Neural progenitor cell (in vitro differentiated cells): ENCODE measurements around the gene TBCD. TPM values are rescaled to one million over a fixed set of nuclear protein-coding genes. Genes with fewer than 3 reads are reported as not detected.

Experiments used
- DNase-seq: peaks from one replicate; pipeline ENCODE4 v3.0.0-alpha.2; 2016; ENCODE audit warnings: low spot score
- H2AFZ ChIP-seq: fragments of 200-600 bp; sonication (generic); replicated peaks from 2 replicates; pipeline ENCODE4 v1.6.1; 2016; ENCODE audit warnings: antibody characterized with exemption
- H3F3A ChIP-seq: fragments of 200-600 bp; sonication (generic); 2 replicates; pipeline ENCODE4 v1.6.1; 2016; ENCODE audit warnings: antibody characterized with exemption, low read depth
- H3K27ac ChIP-seq: fragments of 200-600 bp; sonication (generic); 2 replicates; pipeline ENCODE4 v1.5.1; 2016; ENCODE audit warnings: mild to moderate bottlenecking
- H3K27me3 ChIP-seq: fragments of 200-600 bp; sonication (generic); 2 replicates; pipeline ENCODE4 v1.6.1; 2016; ENCODE audit warnings: mild to moderate bottlenecking, moderate library complexity
- H3K36me3 ChIP-seq: fragments of 200-600 bp; sonication (generic); 2 replicates; pipeline ENCODE4 v1.5.1; 2016
- H3K4me1 ChIP-seq: fragments of 200-600 bp; sonication (generic); 2 replicates; pipeline ENCODE4 v1.6.1; 2016; ENCODE audit warnings: mixed run types
- H3K4me2 ChIP-seq: fragments of 200-600 bp; sonication (generic); 2 replicates; pipeline ENCODE4 v1.6.1; 2016
- H3K4me3 ChIP-seq: fragments of 200-600 bp; sonication (generic); 2 replicates; pipeline ENCODE4 v1.5.1; 2016
- H3K79me2 ChIP-seq: fragments of 200-600 bp; sonication (generic); 2 replicates; pipeline ENCODE4 v1.6.1; 2016; ENCODE audit warnings: low read depth
- H3K9ac ChIP-seq: fragments of 200-600 bp; sonication (generic); 2 replicates; pipeline ENCODE4 v1.6.1; 2016
- H3K9me3 ChIP-seq: fragments of 200-600 bp; sonication (generic); 2 replicates; pipeline ENCODE4 v1.5.1; 2016; ENCODE audit warnings: low read depth
- H4K20me1 ChIP-seq: fragments of 200-600 bp; sonication (generic); 2 replicates; pipeline ENCODE4 v1.6.1; 2016; ENCODE audit warnings: low read depth
- H3K27ac Mint-ChIP-seq: 3 replicates; pipeline ENCODE4 v1.8.0; 2021; ENCODE audit warnings: mixed read lengths
- H3K27me3 Mint-ChIP-seq: 2 replicates; pipeline ENCODE4 v1.8.0; 2022; ENCODE audit warnings: low read depth, mild to moderate bottlenecking, inconsistent platforms, moderate library complexity, mixed read lengths; ENCODE audit not compliant: insufficient read depth
- H3K36me3 Mint-ChIP-seq: 3 replicates; pipeline ENCODE4 v1.8.0; 2021; ENCODE audit warnings: mixed read lengths
- H3K4me1 Mint-ChIP-seq: 3 replicates; pipeline ENCODE4 v1.8.0; 2021; ENCODE audit warnings: mixed read lengths
- H3K4me3 Mint-ChIP-seq: 3 replicates; pipeline ENCODE4 v1.8.0; 2021; ENCODE audit warnings: mild to moderate bottlenecking, moderate library complexity, mixed read lengths
- H3K9me3 Mint-ChIP-seq: 3 replicates; pipeline ENCODE4 v1.8.0; 2020; ENCODE audit warnings: mixed read lengths
- EZH2 ChIP-seq: fragments of 200-600 bp; sonication (generic); IDR thresholded peaks from 2 replicates; pipeline ENCODE4 v1.6.1; 2017; ENCODE audit warnings: antibody characterized with exemption, mild to moderate bottlenecking, moderate library complexity
- EZH2phosphoT487 ChIP-seq: fragments of 200-600 bp; sonication (generic); IDR thresholded peaks from 2 replicates; pipeline ENCODE4 v1.6.1; 2017; ENCODE audit warnings: antibody characterized with exemption
- total RNA-seq: library from RNA; depleted of rRNA; stranded (reverse); fragments of >200 nt; gene quantifications from 2 replicates; pipeline ENCODE4 v1.2.3, GENCODE V29; 2015; ENCODE audit warnings: low replicate concordance
- TF ChIP-seq, protein P1 (sequence below): fragments of 200-600 bp; sonication (generic); IDR thresholded peaks from 2 replicates; pipeline ENCODE4 v1.5.1; 2017; ENCODE audit warnings: antibody characterized with exemption, mild to moderate bottlenecking

The TBCD gene
- total RNA-seq, 1 donor from 2014 or later, result 76.4 TPM

DNA sequence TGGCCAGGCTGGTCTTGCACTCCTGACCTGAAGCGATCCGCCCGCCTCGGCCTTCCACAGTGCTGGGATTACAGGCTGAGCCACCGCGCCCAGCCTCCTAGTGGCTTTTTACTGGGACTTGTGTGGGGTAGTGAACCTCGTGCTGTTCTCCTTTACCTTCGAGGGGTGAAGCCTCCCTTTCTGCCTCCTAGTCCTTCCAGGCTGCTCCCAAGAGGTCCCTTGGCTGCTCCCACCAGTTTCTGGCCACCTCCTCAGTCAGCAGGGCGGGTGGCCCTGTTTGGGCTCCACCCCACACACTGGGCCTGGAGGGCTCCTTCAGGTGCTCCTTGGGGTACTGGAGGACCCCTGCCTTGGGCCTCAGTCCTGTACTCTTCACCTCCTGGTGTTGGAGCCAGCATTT is 158.9 kb downstream of the TBCD start:
- Histone ChIP-seq H3K36me3 (no peaks in the 10 kb centered on the region), H4K20me1 (no peaks in the 10 kb centered on the region), H2AFZ (no peak overlapping the region), H3K9me3 (no peaks in the 10 kb centered on the region), H3K79me2 (no peaks in the 10 kb centered on the region), H3K4me1 (no peaks in the 10 kb centered on the region), H3K4me3 (no peak overlapping the region), H3K4me2 (no peak overlapping the region), H3K27me3 (no peaks in the 10 kb centered on the region), H3K27ac (no peak overlapping the region), H3K9ac (no peak overlapping the region), H3F3A (no peaks in the 10 kb centered on the region)
- Mint-ChIP-seq H3K27ac (no peak overlapping the region), H3K36me3 (peaks cover 23% of the 10 kb centered on the region), H3K9me3 (no peaks in the 10 kb centered on the region), H3K27me3 (peaks cover 3% of the 10 kb centered on the region), H3K4me3 (no peak overlapping the region), H3K4me1 (no peaks in the 10 kb centered on the region)
- no peak for TF ChIP-seq EZH2phosphoT487
- TF ChIP-seq EZH2, result no peak
- TF ChIP-seq, protein P1, sequence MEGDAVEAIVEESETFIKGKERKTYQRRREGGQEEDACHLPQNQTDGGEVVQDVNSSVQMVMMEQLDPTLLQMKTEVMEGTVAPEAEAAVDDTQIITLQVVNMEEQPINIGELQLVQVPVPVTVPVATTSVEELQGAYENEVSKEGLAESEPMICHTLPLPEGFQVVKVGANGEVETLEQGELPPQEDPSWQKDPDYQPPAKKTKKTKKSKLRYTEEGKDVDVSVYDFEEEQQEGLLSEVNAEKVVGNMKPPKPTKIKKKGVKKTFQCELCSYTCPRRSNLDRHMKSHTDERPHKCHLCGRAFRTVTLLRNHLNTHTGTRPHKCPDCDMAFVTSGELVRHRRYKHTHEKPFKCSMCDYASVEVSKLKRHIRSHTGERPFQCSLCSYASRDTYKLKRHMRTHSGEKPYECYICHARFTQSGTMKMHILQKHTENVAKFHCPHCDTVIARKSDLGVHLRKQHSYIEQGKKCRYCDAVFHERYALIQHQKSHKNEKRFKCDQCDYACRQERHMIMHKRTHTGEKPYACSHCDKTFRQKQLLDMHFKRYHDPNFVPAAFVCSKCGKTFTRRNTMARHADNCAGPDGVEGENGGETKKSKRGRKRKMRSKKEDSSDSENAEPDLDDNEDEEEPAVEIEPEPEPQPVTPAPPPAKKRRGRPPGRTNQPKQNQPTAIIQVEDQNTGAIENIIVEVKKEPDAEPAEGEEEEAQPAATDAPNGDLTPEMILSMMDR, result no peak
- DNase-seq, result no peak

DNA sequence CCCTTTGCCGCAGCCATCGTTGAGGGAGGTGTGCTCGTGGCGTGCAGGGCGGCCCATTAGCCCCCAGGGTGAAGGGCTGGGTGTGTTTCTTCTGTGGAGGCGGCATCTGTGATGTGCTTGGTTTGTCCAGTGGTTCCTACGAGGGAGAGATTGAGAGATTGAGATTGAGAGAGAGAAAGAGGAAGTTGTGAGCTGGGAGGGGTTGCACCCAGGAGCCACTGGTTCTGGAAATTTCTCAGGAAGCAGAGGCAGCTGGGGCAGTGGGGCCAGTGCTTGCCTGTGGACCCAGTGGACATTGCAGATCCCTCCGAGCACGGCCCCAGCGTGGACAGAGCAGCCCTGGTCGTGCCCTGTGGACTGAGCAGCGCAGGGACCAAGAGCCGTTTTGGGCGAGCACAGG is 160.0 kb downstream of the TBCD start:
- no peaks in the 10 kb centered on the region for H3K79me2 ChIP-seq
- no peaks in the 10 kb centered on the region for H3K36me3 ChIP-seq
- Mint-ChIP-seq H3K4me3 (no peak overlapping the region), H3K9me3 (no peaks in the 10 kb centered on the region), H3K36me3 (peaks cover 26% of the 10 kb centered on the region), H3K27ac (peak overlapping the region; percentile 94), H3K27me3 (peaks cover 3% of the 10 kb centered on the region), H3K4me1 (peaks cover 3% of the 10 kb centered on the region)
- TF ChIP-seq EZH2, result no peak
- TF ChIP-seq, protein P1, result no peak
- no peak for TF ChIP-seq EZH2phosphoT487
- no peaks in the 10 kb centered on the region for H4K20me1 ChIP-seq
- H2AFZ ChIP-seq, result no peak overlapping the region
- no peaks in the 10 kb centered on the region for H3K9me3 ChIP-seq
- H3K9ac ChIP-seq, result no peak overlapping the region
- H3K4me3 ChIP-seq, result no peak overlapping the region
- no peak overlapping the region for H3K4me2 ChIP-seq
- H3F3A ChIP-seq, result no peaks in the 10 kb centered on the region
- DNase-seq, result no peak
- no peaks in the 10 kb centered on the region for H3K27me3 ChIP-seq
- no peaks in the 10 kb centered on the region for H3K4me1 ChIP-seq
- no peak overlapping the region for H3K27ac ChIP-seq

DNA sequence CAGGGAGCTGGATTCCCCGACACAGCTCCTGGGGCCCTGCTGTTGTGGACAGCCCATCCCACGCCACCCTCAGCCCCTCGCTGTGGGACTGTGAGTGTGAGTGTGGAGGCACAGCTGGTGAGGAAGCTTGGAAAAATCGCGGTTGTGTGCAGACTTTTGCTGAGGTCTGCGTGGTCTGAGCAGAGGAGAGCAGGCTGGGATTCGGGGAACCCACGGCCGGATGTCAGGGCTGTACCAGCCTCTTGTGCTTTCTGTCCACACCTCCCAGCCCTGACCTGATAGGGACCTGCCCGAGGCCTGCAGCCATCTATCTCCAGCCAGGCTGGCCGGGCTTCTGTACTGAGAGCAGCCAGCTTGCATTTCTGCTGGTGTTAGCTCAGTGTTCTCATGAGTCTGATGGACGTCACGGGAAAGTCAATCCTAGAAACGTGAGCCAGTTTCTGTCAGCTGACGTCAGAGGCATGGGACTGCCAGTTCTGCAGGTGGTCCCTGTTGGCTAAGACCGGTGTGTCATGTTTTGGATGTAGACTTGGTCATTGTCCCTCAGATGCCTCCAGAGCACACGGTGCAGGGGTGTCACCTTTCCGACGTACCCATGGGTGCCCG is 160.7 kb downstream of the TBCD start:
- no peak overlapping the region for H3K27ac ChIP-seq
- no peaks in the 10 kb centered on the region for H3K79me2 ChIP-seq
- no peak for DNase-seq
- H3K9me3 ChIP-seq, result no peaks in the 10 kb centered on the region
- no peaks in the 10 kb centered on the region for H3K36me3 ChIP-seq
- H4K20me1 ChIP-seq, result no peaks in the 10 kb centered on the region
- H3K4me3 ChIP-seq, result no peak overlapping the region
- no peak overlapping the region for H3K4me2 ChIP-seq
- Mint-ChIP-seq H3K36me3 (peaks cover 26% of the 10 kb centered on the region), H3K9me3 (no peaks in the 10 kb centered on the region), H3K27ac (peak overlapping the region; percentile 50), H3K4me3 (no peak overlapping the region), H3K4me1 (peaks cover 3% of the 10 kb centered on the region), H3K27me3 (peaks cover 3% of the 10 kb centered on the region)
- H2AFZ ChIP-seq, result no peak overlapping the region
- no peak for TF ChIP-seq EZH2phosphoT487
- no peak for TF ChIP-seq EZH2
- TF ChIP-seq, protein P1, result no peak
- no peak overlapping the region for H3K9ac ChIP-seq
- no peaks in the 10 kb centered on the region for H3K4me1 ChIP-seq
- no peaks in the 10 kb centered on the region for H3K27me3 ChIP-seq
- no peaks in the 10 kb centered on the region for H3F3A ChIP-seq
